Large intestine (tissue), 3 donors: ENCODE results near the gene UGT1A4. TPM values are rescaled to one million over a fixed set of nuclear protein-coding genes. Genes with fewer than 3 reads are reported as not detected.
A peak's percentile ranks its signal among the peaks of the same experiment; 100 is the strongest.

Source experiments
- DNase-seq, 2 donors: peaks; one replicate each; pipeline versions ENCODE4 v3.0.0 to v3.0.0-alpha.2; 2013
- H3K27ac ChIP-seq: one replicate; pipeline ENCODE4 v1.5.1; 2013; ENCODE audit warnings: low read length
- H3K27me3 ChIP-seq: 2 replicates; pipeline ENCODE4 v1.6.1; 2013; ENCODE audit warnings: low read length; ENCODE audit not compliant: control insufficient read depth, insufficient read depth
- H3K36me3 ChIP-seq: 2 replicates; pipeline ENCODE4 v1.6.1; 2013; ENCODE audit warnings: low read length; ENCODE audit not compliant: control insufficient read depth, insufficient read depth
- H3K4me1 ChIP-seq: one replicate; pipeline ENCODE4 v1.6.1; 2013; ENCODE audit warnings: low read length; ENCODE audit not compliant: control insufficient read depth, insufficient read depth
- H3K4me3 ChIP-seq: one replicate; pipeline ENCODE4 v1.5.1; 2013; ENCODE audit warnings: low read length
- H3K9me3 ChIP-seq: one replicate; pipeline ENCODE4 v1.6.1; 2013; ENCODE audit warnings: mild to moderate bottlenecking, low read depth, low read length, moderate library complexity; ENCODE audit not compliant: control insufficient read depth
- WGBS: methylation state at CpG from one replicate; pipeline ENCODE4 v1.1.5; 2013; ENCODE audit warnings: low lambda C conversion rate; ENCODE audit not compliant: insufficient coverage; 5-methylcytosine and 5-hydroxymethylcytosine counted together
- polyA plus RNA-seq: library from polyadenylated mRNA; unstranded; fragments of 120-200 nt; gene quantifications from one replicate; pipeline ENCODE4 v1.2.1, GENCODE V29; 2013

The UGT1A4 gene
- polyA plus RNA-seq, 1 donor, result 0.04 TPM

GRCh38 chr2:233789554-233789953, 71.0 kb downstream of the UGT1A4 start:
- peaks cover 14% of the 10 kb centered on the region for H3K4me1 ChIP-seq
- H3K36me3 ChIP-seq, result no peaks in the 10 kb centered on the region
- DNase-seq, result no peak

GRCh38 chr2:233791151-233791882, 72.8 kb downstream of the UGT1A4 start:
- Histone ChIP-seq H3K4me1 (peaks cover 14% of the 10 kb centered on the region), H3K27ac (no peak overlapping the region), H3K36me3 (no peaks in the 10 kb centered on the region), H3K27me3 (no peaks in the 10 kb centered on the region), H3K9me3 (no peaks in the 10 kb centered on the region), H3K4me3 (no peak overlapping the region)
- WGBS, result 89% methylated on average over 3 of the region's 18 CpGs
- no peak for DNase-seq

More at GRCh38 chr2:233789554-233789953, 71.0 kb downstream of the UGT1A4 start:
- H3K4me3 ChIP-seq, result no peak overlapping the region
- no CpG with 5 or more reads among the region's 7 CpGs for WGBS
- H3K9me3 ChIP-seq, result no peaks in the 10 kb centered on the region
- no peak overlapping the region for H3K27ac ChIP-seq
- H3K27me3 ChIP-seq, result no peaks in the 10 kb centered on the region

GRCh38 chr2:233791883-233792329, 73.4 kb downstream of the UGT1A4 start:
- WGBS, result 88% methylated on average over 1 of the region's 9 CpGs
- no peaks in the 10 kb centered on the region for H3K36me3 ChIP-seq
- no peaks in the 10 kb centered on the region for H3K27me3 ChIP-seq
- H3K9me3 ChIP-seq, result no peaks in the 10 kb centered on the region
- no peak overlapping the region for H3K27ac ChIP-seq
- H3K4me1 ChIP-seq, result peaks cover 14% of the 10 kb centered on the region
- no peak overlapping the region for H3K4me3 ChIP-seq
- no peak for DNase-seq

GRCh38 chr2:233792720-233793119, 74.2 kb downstream of the UGT1A4 start:
- Histone ChIP-seq H3K27me3 (no peaks in the 10 kb centered on the region), H3K4me1 (peaks cover 14% of the 10 kb centered on the region), H3K9me3 (no peaks in the 10 kb centered on the region), H3K4me3 (no peak overlapping the region), H3K36me3 (no peaks in the 10 kb centered on the region), H3K27ac (no peak overlapping the region)
- no CpG with 5 or more reads among the region's 7 CpGs for WGBS
- no peak for DNase-seq

- Histone ChIP-seq H3K4me1 (peaks cover 14% of the 10 kb centered on the region), H3K36me3 (no peaks in the 10 kb centered on the region), H3K27me3 (no peaks in the 10 kb centered on the region), H3K4me3 (no peak overlapping the region), H3K27ac (peak overlapping the region; percentile 11), H3K9me3 (no peaks in the 10 kb centered on the region)
- peak; percentile 55 to 83 for DNase-seq
- no CpG with 5 or more reads among the region's 18 CpGs for WGBS
Measured at GRCh38 chr2:233793465-233794127, 75.1 kb downstream of the UGT1A4 start.

GRCh38 chr2:233794128-233794658, 75.7 kb downstream of the UGT1A4 start:
- Histone ChIP-seq H3K4me1 (peaks cover 14% of the 10 kb centered on the region), H3K36me3 (no peaks in the 10 kb centered on the region), H3K27ac (peak overlapping the region; percentile 11), H3K27me3 (no peaks in the 10 kb centered on the region), H3K9me3 (no peaks in the 10 kb centered on the region), H3K4me3 (no peak overlapping the region)
- no CpG with 5 or more reads among the region's 17 CpGs for WGBS
- DNase-seq, result peak in 1 of 2 donors; percentile 52

GRCh38 chr2:233795735-233796171, 77.2 kb downstream of the UGT1A4 start:
- no peak overlapping the region for H3K27ac ChIP-seq

GRCh38 chr2:233796254-233796653, 77.7 kb downstream of the UGT1A4 start:
- no peaks in the 10 kb centered on the region for H3K9me3 ChIP-seq
- peaks cover 14% of the 10 kb centered on the region for H3K4me1 ChIP-seq
- H3K27me3 ChIP-seq, result no peaks in the 10 kb centered on the region
- no peak overlapping the region for H3K4me3 ChIP-seq
- WGBS, result no CpG with 5 or more reads among the region's 9 CpGs
- no peak for DNase-seq
- no peak overlapping the region for H3K27ac ChIP-seq
- H3K36me3 ChIP-seq, result no peaks in the 10 kb centered on the region

More at GRCh38 chr2:233795735-233796171, 77.2 kb downstream of the UGT1A4 start:
- no peaks in the 10 kb centered on the region for H3K27me3 ChIP-seq
- no CpG with 5 or more reads among the region's 13 CpGs for WGBS
- H3K4me1 ChIP-seq, result peaks cover 14% of the 10 kb centered on the region
- H3K4me3 ChIP-seq, result no peak overlapping the region
- no peaks in the 10 kb centered on the region for H3K9me3 ChIP-seq
- DNase-seq, result no peak
- no peaks in the 10 kb centered on the region for H3K36me3 ChIP-seq

- 70% methylated on average over 2 of the region's 14 CpGs for WGBS
- Histone ChIP-seq H3K4me3 (no peak overlapping the region), H3K27ac (no peak overlapping the region), H3K9me3 (no peaks in the 10 kb centered on the region), H3K4me1 (peaks cover 11% of the 10 kb centered on the region), H3K36me3 (no peaks in the 10 kb centered on the region), H3K27me3 (no peaks in the 10 kb centered on the region)
- DNase-seq, result no peak
Measured at GRCh38 chr2:233798335-233799086, 80.0 kb downstream of the UGT1A4 start.

GRCh38 chr2:233799087-233799665, 80.6 kb downstream of the UGT1A4 start:
- Histone ChIP-seq H3K4me3 (no peak overlapping the region), H3K36me3 (no peaks in the 10 kb centered on the region), H3K9me3 (no peaks in the 10 kb centered on the region), H3K27me3 (no peaks in the 10 kb centered on the region), H3K4me1 (peaks cover 4% of the 10 kb centered on the region), H3K27ac (no peak overlapping the region)
- no CpG with 5 or more reads among the region's 7 CpGs for WGBS
- DNase-seq, result no peak
